H9 (cell line): ENCODE results near the gene ASCL3. TPM values are rescaled to one million over a fixed set of nuclear protein-coding genes. Genes with fewer than 3 reads are reported as not detected.

ENCODE experiments used
- DNase-seq: peaks from one replicate; pipeline ENCODE4 v3.0.0-alpha.2; 2017
- H2AFZ ChIP-seq: one replicate; pipeline ENCODE4 v1.6.1; 2013; ENCODE audit warnings: mild to moderate bottlenecking, low read length, control low read depth, moderate library complexity
- H2AK5ac ChIP-seq: 2 replicates; pipeline ENCODE4 v1.6.1; 2013; ENCODE audit warnings: low read length, control low read depth, mixed read lengths; ENCODE audit not compliant: insufficient read length
- H2BK120ac ChIP-seq: one replicate; pipeline ENCODE4 v1.6.1; 2013; ENCODE audit warnings: low read depth, mild to moderate bottlenecking, low read length, control low read depth, inconsistent platforms; ENCODE audit not compliant: poor library complexity, severe bottlenecking
- H2BK12ac ChIP-seq: 2 replicates; pipeline ENCODE4 v1.6.1; 2013; ENCODE audit warnings: low read length, control low read depth, mixed read lengths, low read depth; ENCODE audit not compliant: insufficient read length
- H2BK15ac ChIP-seq: 2 replicates; pipeline ENCODE4 v1.6.1; 2013; ENCODE audit warnings: low read depth, low read length, control low read depth
- H2BK20ac ChIP-seq: one replicate; pipeline ENCODE4 v1.6.1; 2013; ENCODE audit warnings: low read depth, mild to moderate bottlenecking, low read length, control low read depth, inconsistent platforms; ENCODE audit not compliant: poor library complexity, severe bottlenecking
- H2BK5ac ChIP-seq: 2 replicates; pipeline ENCODE4 v1.6.1; 2013; ENCODE audit warnings: low read length, control low read depth, mixed read lengths; ENCODE audit not compliant: insufficient read length
- H3K14ac ChIP-seq: 2 replicates; pipeline ENCODE4 v1.6.1; 2013; ENCODE audit warnings: low read length, control low read depth; ENCODE audit not compliant: insufficient read depth
- H3K18ac ChIP-seq: 2 replicates; pipeline ENCODE4 v1.6.1; 2013; ENCODE audit warnings: low read depth, mild to moderate bottlenecking, mixed read lengths, low read length, control low read depth; ENCODE audit not compliant: insufficient read length
- H3K23ac ChIP-seq: 2 replicates; pipeline ENCODE4 v1.6.1; 2013; ENCODE audit warnings: low read length, control low read depth, mixed read lengths, low read depth; ENCODE audit not compliant: insufficient read length
- H3K23me2 ChIP-seq: 2 replicates; pipeline ENCODE4 v1.6.1; 2013; ENCODE audit warnings: low read depth, mild to moderate bottlenecking, mixed read lengths, low read length, control low read depth; ENCODE audit not compliant: insufficient read length, poor library complexity, severe bottlenecking
- H3K27ac ChIP-seq: 2 replicates; pipeline ENCODE4 v1.5.1; 2013; ENCODE audit warnings: low read length, control low read depth, mixed read lengths, low read depth; ENCODE audit not compliant: insufficient read length
- H3K27me3 ChIP-seq: 2 replicates; pipeline ENCODE4 v1.6.1; 2013; ENCODE audit warnings: low read length, control low read depth, inconsistent platforms; ENCODE audit not compliant: insufficient read depth
- H3K4ac ChIP-seq: 2 replicates; pipeline ENCODE4 v1.6.1; 2013; ENCODE audit warnings: low read depth, mild to moderate bottlenecking, control low read depth, inconsistent platforms, low read length, moderate library complexity
- H3K4me1 ChIP-seq: 2 replicates; pipeline ENCODE4 v1.6.1; 2013; ENCODE audit warnings: low read length, control low read depth, inconsistent platforms; ENCODE audit not compliant: insufficient read depth
- H3K4me2 ChIP-seq: 2 replicates; pipeline ENCODE4 v1.6.1; 2013; ENCODE audit warnings: low read length, control low read depth, mixed read lengths; ENCODE audit not compliant: insufficient read length, insufficient read depth
- H3K56ac ChIP-seq: 2 replicates; pipeline ENCODE4 v1.6.1; 2013; ENCODE audit warnings: low read depth, mild to moderate bottlenecking, mixed read lengths, low read length, control low read depth; ENCODE audit not compliant: insufficient read length
- H3K79me1 ChIP-seq: 2 replicates; pipeline ENCODE4 v1.6.1; 2013; ENCODE audit warnings: low read depth, mild to moderate bottlenecking, moderate library complexity, low read length, control low read depth, inconsistent platforms; ENCODE audit not compliant: insufficient read depth, poor library complexity, severe bottlenecking
- H3K79me2 ChIP-seq: 2 replicates; pipeline ENCODE4 v1.6.1; 2013; ENCODE audit warnings: low read length, control low read depth, inconsistent platforms; ENCODE audit not compliant: insufficient read depth
- H3K9ac ChIP-seq: 2 replicates; pipeline ENCODE4 v1.6.1; 2013; ENCODE audit warnings: low read length, control low read depth, mixed read lengths; ENCODE audit not compliant: insufficient read length; ENCODE audit errors: extremely low read depth
- H3K9me3 ChIP-seq: one replicate; pipeline ENCODE4 v1.6.1; 2013; ENCODE audit warnings: low read depth, low read length, inconsistent platforms; ENCODE audit not compliant: control insufficient read depth
- H3T11ph ChIP-seq: one replicate; pipeline ENCODE4 v1.6.1; 2013; ENCODE audit warnings: mild to moderate bottlenecking, low read length, control low read depth, inconsistent platforms
- H4K20me1 ChIP-seq: one replicate; pipeline ENCODE4 v1.6.1; 2013; ENCODE audit not compliant: control insufficient read depth, insufficient read length, insufficient read depth
- H4K5ac ChIP-seq: 2 replicates; pipeline ENCODE4 v1.6.1; 2013; ENCODE audit warnings: low read depth, mild to moderate bottlenecking, mixed read lengths, low read length, control low read depth; ENCODE audit not compliant: insufficient read length
- H4K8ac ChIP-seq: replicated peaks from 2 replicates; pipeline ENCODE4 v1.6.1; 2013; ENCODE audit warnings: low read length, control low read depth, mixed read lengths, low read depth; ENCODE audit not compliant: insufficient read length
- H4K91ac ChIP-seq: 2 replicates; pipeline ENCODE4 v1.6.1; 2013; ENCODE audit warnings: low read depth, mild to moderate bottlenecking, moderate library complexity, mixed read lengths, low read length, control low read depth; ENCODE audit not compliant: insufficient read length
- H3K27ac Mint-ChIP-seq, 3 experiments: 2 replicates in 2 of 3; 3 replicates in 1 of 3; pipeline ENCODE4 v1.8.0; 2020 to 2021; ENCODE audit warnings: mixed read lengths in 3 of 3, mild to moderate bottlenecking in 1 of 3, moderate library complexity in 1 of 3
- H3K27me3 Mint-ChIP-seq: 2 replicates; pipeline ENCODE4 v1.8.0; 2021; ENCODE audit warnings: low read depth, mild to moderate bottlenecking, moderate library complexity, mixed read lengths
- H3K36me3 Mint-ChIP-seq, 3 experiments: 2 replicates in 2 of 3; 3 replicates in 1 of 3; pipeline ENCODE4 v1.8.0; 2020 to 2021; ENCODE audit warnings: low read depth in 3 of 3, mixed read lengths in 3 of 3; ENCODE audit not compliant: insufficient read depth in 1 of 3
- H3K4me1 Mint-ChIP-seq, 2 experiments: 2 replicates each; pipeline ENCODE4 v1.8.0; 2020; ENCODE audit warnings: mixed read lengths in 2 of 2
- H3K4me3 Mint-ChIP-seq, 2 experiments: 2 replicates in 1 of 2; 3 replicates in 1 of 2; pipeline ENCODE4 v1.8.0; 2020 to 2021; ENCODE audit warnings: mild to moderate bottlenecking in 2 of 2, mixed read lengths in 2 of 2, moderate library complexity in 1 of 2
- H3K9me3 Mint-ChIP-seq, 2 experiments: 2 replicates in 1 of 2; 3 replicates in 1 of 2; pipeline ENCODE4 v1.8.0; 2020; ENCODE audit warnings: mild to moderate bottlenecking in 2 of 2, mixed read lengths in 2 of 2, moderate library complexity in 1 of 2
- WGBS: extraction: QIAGEN DNeasy Blood & Tissue Kit; methylation state at CpG from one replicate; pipeline ENCODE4 v1.1.7; 2013; ENCODE audit warnings: missing lambda C conversion rate, low lambda C conversion rate, mixed read lengths; ENCODE audit not compliant: insufficient read length; ENCODE audit errors: extremely low coverage; 5-methylcytosine and 5-hydroxymethylcytosine counted together
- total RNA-seq: library from RNA; stranded (reverse); gene quantifications from 2 replicates; pipeline ENCODE4 v1.2.1, GENCODE V29; 2021
- TF ChIP-seq, protein P1 (sequence below): fragments of 200-600 bp; sonication (generic); conservative IDR thresholded peaks from 3 replicates; pipeline ENCODE4 v1.8.0; 2021; ENCODE audit warnings: antibody characterized with exemption, mild to moderate bottlenecking

The ASCL3 gene
- total RNA-seq, 1 experiment from 2014 or later: not detected

GRCh38 chr11:8956860-8957259, 14.0 kb upstream of the ASCL3 start:
- Histone ChIP-seq H2BK15ac (no peak overlapping the region), H3K4me1 (no peaks in the 10 kb centered on the region), H3K9ac (no peak overlapping the region), H3K23me2 (no peaks in the 10 kb centered on the region), H3K23ac (no peak overlapping the region), H4K8ac (no peak overlapping the region), H4K91ac (no peak overlapping the region), H3T11ph (no peak overlapping the region), H3K4ac (no peak overlapping the region), H2BK12ac (no peak overlapping the region), H4K5ac (no peak overlapping the region), H4K20me1 (no peaks in the 10 kb centered on the region), H3K79me1 (no peaks in the 10 kb centered on the region), H3K4me2 (no peak overlapping the region), H2AK5ac (no peak overlapping the region), H2BK5ac (no peak overlapping the region), H3K9me3 (no peaks in the 10 kb centered on the region), H2AFZ (no peak overlapping the region), H3K18ac (no peak overlapping the region), H3K27me3 (no peaks in the 10 kb centered on the region), H2BK120ac (no peak overlapping the region), H3K27ac (no peak overlapping the region), H3K79me2 (no peaks in the 10 kb centered on the region), H2BK20ac (no peak overlapping the region), H3K56ac (no peak overlapping the region), H3K14ac (no peak overlapping the region)
- no peak for DNase-seq
- TF ChIP-seq, protein P1, sequence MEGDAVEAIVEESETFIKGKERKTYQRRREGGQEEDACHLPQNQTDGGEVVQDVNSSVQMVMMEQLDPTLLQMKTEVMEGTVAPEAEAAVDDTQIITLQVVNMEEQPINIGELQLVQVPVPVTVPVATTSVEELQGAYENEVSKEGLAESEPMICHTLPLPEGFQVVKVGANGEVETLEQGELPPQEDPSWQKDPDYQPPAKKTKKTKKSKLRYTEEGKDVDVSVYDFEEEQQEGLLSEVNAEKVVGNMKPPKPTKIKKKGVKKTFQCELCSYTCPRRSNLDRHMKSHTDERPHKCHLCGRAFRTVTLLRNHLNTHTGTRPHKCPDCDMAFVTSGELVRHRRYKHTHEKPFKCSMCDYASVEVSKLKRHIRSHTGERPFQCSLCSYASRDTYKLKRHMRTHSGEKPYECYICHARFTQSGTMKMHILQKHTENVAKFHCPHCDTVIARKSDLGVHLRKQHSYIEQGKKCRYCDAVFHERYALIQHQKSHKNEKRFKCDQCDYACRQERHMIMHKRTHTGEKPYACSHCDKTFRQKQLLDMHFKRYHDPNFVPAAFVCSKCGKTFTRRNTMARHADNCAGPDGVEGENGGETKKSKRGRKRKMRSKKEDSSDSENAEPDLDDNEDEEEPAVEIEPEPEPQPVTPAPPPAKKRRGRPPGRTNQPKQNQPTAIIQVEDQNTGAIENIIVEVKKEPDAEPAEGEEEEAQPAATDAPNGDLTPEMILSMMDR: no peak
- peaks cover 0 to 6% of the 10 kb centered on the region in 2 experiments; a peak in 3 of 5 replicates for H3K9me3 Mint-ChIP-seq
- no peaks in the 10 kb centered on the region for H3K27me3 Mint-ChIP-seq
- peaks cover 0 to 4% of the 10 kb centered on the region in 2 experiments; a peak in 1 of 4 replicates for H3K4me1 Mint-ChIP-seq
- H3K4me3 Mint-ChIP-seq: no peak overlapping the region
- H3K27ac Mint-ChIP-seq: no peak overlapping the region
- no CpG with 5 or more reads among the region's 4 CpGs for WGBS
- peaks cover 9 to 36% (median 21%) of the 10 kb centered on the region in 3 experiments for H3K36me3 Mint-ChIP-seq
